Measurements from ENCODE around the gene DDC.
"Not testable (repeated sequence)": the region's sequence is repeated elsewhere in the genome, so short reads cannot be mapped to it uniquely, and the experiment has no call there.

The DDC gene

DNA sequence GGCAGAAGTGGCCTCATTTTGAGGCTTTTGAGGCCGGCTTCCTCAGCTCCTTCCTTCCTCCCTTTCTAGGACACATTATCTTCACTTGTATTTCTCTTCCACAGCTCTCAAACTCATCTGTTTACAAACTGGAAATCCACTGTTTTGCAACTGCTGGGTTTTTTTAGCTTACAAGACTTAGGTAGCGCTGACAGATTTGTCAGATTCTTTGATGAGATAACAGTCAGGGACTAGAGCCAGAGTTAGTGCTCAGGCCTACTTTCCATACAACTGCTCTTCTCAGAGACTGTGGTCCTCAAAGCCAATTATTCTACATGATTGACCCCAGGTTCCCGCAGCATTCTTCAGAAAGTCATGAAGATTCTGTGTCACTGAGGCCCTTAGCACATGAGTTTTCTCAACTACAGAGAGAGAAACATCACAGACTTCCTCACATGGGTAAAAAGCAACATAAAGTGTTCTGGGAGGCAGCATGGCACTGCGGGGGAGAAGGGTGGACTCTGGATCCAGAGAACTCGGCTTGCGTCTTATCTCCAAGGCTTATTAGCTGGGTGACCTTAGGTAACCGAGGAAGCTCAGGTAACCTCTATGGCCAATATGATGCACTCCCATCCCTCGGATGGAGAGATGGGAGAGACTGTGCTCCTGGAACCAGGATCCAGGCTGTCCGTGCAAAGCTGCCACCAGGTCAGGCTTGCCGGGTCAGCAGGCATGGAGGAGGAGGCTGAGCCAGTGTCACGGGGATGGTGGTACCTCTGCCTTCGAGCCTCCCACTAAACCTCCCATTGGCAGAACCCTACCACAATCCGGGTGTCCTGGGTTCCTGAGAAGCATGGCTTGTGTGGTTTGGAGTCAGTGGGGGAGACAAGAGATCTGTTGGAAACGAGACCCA is 10.5 kb downstream of the DDC start:
- DNase-seq (ENCODE audit: low spot score), result no peak

DNA sequence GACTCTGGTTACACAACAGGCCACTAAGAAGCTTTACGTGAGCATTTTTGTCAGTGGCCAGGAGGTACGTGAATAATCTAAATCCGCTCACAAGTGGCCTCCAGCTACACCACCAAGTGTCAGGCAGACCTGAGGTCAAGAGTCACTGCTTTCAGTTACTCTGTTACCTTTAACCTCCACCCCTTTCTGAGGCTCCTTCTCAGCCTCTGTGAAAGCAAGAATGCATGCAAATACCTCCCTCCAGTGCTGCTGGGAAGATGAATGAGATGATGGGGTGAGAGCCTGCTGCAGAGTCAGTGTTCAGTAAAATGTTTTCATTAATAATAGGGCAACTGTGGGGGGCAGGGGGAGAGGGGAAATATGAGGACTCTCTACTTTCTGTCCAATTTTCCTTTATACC is 11.2 kb downstream of the DDC start:
- DNase-seq (ENCODE audit: low spot score), result no peak

DNA sequence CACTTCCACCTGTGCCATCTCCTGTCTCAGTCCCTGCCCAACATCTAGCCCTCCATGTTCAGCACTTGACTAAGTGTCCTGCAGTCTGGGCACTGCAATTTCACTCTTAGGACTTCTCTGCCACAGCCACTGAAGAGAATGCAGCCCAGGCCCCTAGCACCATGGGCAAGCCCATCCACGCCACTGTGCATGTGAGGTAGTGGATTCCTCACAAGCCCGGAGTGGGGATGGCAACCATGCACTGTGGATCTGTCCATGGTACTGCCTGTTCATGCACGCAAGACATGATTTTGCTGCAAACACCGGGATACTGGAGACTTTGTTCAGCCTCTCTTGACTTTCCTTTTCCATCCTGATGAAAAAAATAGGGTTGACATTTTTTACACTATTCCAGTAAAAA is 12.3 kb downstream of the DDC start:
- no peak for DNase-seq (ENCODE audit: low spot score)

DNA sequence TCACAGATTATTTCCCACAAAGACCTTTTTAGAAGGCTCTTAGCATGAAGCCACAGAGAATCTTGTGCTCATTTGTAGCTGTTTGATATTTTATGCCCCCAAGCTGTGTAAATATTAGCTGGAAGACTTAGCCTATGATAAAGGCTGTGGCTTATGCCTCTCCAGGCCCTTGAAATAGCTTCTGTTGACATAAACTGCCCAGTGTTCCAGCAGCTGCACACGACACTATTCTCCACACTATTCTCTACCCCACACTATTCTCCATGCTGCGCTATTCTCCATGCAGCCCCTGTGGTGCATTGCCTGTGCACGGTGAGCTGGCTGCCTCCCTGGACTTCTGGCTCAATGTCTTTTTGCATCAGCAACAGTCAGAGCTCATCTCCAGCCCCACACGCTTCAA is 13.1 kb downstream of the DDC start:
- DNase-seq (ENCODE audit: low spot score), result no peak

DNA sequence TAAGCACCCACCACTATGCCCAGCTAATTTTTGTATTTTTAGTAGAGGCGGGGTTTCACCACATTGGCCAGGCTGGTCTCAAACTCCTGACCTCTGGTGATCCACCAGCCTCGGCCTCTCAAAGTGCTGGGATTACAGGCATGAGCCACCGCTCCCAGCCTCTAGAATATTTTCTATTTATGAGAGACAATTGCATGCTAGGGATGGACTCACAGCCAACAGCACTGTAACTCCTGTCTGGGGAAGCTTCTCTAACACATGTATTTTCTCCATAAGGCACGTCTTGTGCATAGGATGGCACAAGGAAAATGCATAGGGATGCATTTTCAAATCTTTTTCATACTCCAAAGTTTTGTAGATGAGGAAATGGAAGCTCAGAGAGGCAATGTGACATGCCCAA is 19.6 kb downstream of the DDC start:
- DNase-seq (ENCODE audit: low spot score), result not testable (repeated sequence)

DNA sequence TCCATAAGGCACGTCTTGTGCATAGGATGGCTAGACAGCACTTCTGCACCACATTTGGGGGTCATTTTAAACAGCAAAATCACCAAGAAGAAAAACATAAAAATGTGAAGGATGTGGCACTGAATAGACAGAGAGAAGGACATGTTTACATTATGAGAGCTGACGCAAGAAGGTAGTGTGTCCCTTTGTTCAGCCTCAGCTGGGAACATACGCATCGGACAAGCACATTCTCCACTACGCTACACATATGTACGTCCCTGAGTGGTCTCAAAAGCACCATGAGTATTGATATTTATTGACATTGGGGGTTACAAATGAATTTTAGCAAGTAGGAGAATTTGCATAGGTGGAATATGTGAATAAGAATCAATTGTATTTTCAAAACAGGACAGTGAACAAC is 20.2 kb downstream of the DDC start:
- DNase-seq (ENCODE audit: low spot score), result no peak

DNA sequence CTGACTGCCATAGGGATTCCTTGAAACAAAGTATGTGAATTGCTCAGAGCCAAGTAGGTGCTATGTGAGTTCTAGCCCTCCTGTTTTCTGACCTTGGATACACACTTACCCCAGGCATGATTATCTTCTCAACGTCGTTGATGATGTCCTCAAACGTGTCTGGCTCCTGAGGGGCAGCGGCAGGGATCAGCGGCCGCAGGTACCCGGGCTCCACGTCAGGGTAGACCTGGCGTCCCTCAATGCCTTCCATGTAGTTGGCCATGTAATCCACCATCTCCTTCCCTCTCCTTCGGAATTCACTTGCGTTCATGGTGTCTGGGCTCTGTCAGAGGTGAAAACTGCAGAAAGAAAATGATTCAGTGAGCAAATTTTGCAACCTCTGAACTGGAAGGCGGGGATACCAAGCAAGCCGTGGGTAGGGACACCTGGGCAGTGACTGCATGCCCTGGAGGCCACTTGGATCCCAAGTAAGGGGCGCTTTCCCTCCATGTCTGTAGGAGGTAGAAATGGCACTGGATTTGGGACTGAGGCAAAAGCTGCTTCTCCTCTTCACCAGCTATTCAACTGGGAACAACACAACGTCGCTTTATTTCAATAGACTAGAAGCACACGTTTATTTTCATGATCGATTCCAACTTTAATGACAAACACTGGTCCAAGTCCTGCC is 21.3 kb downstream of the DDC start:
- no peak for DNase-seq (ENCODE audit: low spot score)

DNA sequence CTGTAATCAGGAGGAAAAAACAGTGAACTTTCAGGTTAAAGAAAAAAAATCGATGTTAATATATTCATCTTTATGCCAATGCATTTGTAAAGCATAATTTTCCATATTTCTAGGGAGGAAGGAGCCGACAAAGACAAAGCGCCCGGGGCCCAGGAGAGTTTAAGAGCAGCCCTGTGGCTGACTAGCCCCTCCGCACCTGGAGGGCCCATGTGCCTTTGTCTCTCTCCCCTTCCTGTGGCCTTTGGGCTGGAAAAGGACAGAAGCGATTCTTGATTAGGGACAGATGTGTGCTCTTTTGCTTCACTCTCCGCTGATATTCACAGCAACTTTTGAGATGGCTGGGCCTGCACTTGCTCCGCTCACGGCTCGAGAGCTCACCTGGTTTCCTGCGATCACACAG is 23.1 kb downstream of the DDC start:
- no peak for DNase-seq (ENCODE audit: low spot score)

DNA sequence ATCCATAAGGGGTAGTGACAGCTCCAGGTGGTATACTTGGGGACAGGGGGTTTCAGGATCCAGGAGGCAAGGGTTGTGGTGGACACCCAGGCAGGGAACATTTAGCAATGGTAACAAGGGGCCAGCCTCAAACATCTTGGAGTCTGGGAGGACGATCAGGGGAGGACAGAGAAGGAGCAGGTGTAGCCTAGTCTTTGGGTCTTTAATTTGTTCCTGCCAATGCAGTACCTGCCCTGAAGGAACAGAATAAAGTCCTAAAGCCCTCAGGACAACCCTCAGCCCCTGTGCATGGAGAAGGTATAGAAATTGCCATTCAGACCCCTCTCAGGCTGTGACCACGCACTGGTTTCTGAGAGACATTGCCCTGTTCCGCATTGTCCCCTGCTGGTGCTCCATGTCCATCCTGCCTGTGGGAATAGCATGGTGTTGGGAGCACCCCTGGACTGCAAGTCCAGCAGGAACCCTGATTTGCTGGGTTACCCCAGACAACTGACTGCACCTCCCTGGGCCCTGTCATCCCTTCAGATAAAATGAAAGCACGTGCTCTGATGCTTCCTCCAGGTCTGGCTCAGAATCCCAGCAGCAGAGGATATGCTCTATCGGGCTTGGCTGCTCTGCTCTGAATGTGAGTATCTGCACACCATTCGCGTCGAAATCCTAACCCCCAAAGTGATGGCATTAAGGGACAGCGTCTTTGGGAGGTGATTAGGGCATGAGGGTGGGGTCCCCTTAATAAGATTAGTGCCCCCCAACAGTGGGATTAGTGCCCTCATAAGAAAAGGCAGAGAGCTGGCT is 24.2 kb downstream of the DDC start:
- no peak for DNase-seq (ENCODE audit: low spot score)

DNA sequence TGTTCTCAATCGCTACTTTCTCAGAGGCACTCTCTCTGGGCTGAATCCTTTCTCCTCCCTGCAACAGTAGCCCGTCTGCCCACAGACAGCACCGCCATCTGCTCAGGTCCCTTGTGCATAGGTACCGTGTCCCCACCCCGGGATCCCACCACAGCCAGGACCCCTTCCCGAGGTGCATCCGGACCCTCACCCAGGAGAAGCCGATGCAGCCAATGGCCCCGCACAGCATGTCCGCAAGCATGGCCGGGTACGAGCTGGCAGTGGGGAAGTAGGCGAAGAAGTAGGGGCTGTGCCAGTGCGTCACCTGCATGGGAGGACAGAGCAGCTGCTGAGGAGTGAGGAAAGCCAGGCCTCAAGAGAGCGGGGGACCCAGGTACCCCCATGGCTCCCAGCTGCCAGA is 25.5 kb downstream of the DDC start:
- no peak for DNase-seq (ENCODE audit: low spot score)

DNA sequence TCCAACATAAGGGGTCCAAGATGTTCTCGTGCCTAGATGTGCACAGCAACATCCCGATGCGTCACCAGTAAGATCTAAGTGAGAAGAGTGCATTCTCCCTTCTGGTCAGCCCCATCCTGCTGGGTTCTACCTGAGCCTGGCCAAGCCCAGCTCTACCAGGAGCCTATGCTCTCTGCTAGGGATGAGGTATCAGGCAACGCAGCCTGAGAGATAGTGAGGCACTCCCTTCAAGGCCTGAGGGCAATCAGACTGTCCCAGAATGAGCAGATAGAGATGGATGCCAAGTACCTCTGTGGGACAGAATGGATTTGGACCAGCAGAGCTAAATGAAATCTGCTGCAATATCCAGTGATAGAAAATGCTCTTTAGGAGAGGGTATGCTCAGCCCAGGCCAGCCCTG is 26.7 kb downstream of the DDC start:
- DNase-seq (ENCODE audit: low spot score), result no peak

DNA sequence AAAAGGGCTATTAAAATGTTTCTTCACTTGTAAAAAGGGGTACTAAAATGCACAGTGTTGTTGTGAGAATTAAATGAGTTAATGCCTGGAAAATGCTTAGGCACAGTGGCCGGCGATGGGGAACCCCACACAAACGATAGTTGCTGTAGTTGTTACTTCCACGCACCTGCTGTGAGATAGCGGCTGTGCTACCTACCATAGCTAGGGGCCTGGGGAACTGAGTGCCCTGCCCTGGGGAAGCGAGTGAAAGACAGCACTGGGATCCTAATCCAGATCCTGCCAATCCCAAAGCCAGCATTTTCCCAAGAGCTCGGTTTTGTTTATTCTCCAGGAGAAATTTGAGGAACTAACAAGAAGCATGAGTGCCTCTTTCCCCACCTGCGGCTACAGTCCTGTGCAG is 27.8 kb downstream of the DDC start:
- no peak for DNase-seq (ENCODE audit: low spot score)

DNA sequence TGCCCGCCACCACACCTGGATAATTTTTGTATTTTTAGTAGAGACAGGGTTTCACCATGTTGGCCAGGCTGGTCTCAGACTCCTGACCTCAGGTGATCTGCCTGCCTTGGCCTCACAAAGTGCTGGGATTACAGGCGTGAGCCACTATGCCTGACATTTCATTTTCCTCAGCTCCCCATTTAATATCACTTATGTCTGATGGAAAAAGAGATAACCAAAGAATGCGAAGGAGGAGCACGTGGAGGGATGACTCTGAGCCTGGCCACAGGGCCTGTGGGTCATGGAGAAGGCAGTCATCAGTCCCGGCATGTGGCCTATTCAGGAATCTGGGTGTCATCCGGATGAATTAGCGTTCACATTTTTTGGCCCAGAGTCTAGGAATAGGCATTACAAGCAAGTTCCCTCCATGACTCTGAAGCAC is 29.9 kb downstream of the DDC start:
- DNase-seq (ENCODE audit: low spot score), result not testable (repeated sequence)

DNA sequence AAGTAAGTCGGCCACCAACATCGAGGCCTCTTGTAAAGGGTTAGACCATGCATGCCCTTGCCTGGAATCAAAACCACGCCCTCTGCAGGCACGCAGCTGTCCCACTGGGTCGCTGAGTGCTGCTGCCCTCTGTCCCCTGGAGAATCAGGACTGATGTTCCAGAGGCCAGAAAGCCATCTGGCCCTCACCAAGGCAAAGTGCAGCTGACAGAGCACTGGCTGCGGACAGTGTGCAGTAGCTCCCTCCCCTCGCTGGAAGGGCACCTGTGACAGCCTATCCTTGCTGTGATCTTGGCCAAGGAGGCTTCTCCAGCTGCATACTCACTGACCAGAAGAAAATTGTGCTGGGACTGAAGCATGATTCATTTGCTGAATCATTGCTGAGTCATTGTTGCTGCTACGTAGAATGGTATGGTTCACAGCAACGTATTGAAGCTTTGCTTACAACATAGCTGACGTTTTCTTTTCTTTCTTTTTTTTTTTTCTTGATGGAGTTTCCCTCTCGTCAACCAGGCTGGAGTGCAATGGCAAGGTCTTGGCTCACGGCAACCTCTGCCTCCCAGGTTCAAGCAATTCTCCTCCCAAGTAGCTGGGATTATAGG is 30.4 kb downstream of the DDC start:
- peak; percentile 52 for DNase-seq (ENCODE audit: low spot score)

DNA sequence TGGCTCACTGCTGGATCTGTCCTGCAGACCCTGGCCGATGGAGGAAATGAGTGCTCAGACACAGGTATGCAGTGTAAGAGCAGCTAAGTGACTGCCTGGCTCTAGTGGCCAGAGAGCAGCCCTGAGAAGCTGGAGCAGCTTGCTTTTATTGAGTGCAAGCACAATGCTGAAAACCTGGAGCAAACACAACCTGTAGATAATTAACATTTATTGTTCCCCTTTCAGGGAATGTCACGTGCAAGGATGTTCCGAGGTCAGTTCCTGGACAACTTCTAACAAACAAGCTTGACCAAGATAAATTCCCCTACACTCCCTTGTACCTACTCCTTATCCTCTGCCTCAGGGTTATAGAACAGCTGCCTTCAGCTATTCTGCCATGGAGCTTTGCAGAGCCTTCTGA is 31.3 kb downstream of the DDC start:
- no peak for DNase-seq (ENCODE audit: low spot score)

DNA sequence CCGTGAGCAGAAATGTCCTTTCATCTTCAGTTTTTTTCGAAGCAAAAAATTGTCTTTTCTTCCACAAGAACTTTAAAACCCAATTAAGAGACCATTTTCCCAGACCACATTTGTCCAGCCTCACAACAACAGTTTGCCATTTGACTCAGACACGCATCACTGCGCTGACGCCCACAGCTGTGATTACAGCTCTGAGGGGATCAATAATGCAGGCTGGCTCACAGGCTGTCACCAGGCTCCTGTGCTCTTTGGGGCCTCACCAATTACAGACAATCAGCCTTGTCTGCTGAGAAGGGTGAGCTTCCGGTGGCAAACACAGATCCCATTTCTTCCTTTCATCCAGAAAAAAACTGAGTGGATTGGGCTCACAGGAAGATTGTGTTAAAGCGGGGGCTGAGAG is 33.3 kb downstream of the DDC start:
- DNase-seq (ENCODE audit: low spot score), result no peak

DNA sequence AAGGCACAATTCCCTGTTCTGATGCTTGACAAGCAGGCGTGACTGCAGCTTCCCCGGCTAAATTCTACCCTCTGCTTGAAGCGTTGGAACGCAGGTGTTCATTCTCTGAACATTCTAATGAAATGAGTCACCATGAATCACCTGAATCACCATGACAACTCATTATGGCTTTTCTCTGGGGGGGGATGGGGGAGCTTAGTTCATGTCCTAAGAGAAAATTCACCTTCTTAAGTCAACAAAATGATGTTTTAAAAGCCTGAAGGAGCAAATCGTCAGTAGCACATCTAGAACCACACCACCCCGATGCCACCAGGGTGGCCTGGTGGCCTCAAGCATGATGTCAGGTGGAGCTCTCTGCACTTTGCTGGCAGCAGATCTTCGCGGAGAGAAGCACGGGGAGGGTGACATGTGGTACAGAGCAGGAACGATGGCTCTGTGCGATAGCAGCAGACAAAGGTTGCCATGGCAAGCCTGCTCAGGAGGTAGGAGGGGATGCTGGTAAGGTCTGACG is 33.7 kb downstream of the DDC start:
- no peak for DNase-seq (ENCODE audit: low spot score)

DNA sequence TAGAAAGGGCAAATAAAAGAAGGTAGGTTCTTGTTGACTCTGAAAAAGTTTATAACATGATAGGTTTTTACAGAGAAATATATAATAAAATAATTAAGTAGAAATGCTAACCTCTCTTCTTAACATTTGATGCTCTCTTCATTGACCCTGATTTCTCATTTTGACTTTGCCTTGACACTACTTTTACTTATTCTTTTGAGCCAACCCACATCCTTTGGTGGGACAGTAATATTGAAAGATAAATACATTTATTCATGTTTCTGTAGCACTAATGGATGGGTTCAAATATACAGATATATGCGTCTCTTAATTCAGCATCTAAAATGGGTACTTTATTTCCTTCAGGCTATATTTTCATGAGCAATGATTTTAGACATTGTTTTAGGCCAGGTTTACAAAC is 34.4 kb downstream of the DDC start:
- no peak for DNase-seq (ENCODE audit: low spot score)

DNA sequence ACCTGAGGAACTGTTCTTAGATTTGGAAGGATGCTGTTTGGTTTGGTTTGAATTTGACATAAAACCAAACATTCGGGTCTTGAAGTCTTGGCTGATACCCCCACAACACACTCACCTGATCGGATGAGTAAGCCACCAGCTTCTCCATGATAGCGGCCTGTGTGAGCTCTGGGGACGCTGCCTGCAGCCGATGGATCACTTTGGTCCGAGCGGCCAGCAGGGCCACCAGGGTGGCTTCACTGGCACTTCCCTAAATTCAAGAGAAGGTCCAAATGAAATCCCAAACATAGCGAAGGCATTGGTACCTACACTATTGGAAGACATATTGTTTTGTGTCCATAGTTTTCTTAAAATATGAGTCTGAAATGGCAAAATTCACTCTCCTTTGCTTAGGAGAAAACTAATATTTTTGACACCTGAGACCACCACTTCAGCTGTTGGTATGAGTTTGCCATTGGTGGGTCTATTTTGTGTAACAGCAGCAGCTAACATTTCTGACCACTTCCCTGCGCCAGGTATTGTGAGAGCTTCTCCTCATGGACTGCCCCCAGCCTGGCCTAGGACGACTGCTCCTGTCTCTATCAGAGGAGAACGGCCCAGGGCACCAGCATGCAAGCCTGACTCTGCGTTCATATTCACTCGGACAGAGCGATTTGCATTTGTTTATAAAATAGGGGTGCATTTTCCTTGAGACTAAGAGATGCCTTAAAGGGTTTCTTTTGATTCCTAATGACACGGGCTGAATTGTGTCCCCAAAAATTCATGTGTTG is 35.9 kb downstream of the DDC start:
- DNase-seq (ENCODE audit: low spot score), result no peak

DNA sequence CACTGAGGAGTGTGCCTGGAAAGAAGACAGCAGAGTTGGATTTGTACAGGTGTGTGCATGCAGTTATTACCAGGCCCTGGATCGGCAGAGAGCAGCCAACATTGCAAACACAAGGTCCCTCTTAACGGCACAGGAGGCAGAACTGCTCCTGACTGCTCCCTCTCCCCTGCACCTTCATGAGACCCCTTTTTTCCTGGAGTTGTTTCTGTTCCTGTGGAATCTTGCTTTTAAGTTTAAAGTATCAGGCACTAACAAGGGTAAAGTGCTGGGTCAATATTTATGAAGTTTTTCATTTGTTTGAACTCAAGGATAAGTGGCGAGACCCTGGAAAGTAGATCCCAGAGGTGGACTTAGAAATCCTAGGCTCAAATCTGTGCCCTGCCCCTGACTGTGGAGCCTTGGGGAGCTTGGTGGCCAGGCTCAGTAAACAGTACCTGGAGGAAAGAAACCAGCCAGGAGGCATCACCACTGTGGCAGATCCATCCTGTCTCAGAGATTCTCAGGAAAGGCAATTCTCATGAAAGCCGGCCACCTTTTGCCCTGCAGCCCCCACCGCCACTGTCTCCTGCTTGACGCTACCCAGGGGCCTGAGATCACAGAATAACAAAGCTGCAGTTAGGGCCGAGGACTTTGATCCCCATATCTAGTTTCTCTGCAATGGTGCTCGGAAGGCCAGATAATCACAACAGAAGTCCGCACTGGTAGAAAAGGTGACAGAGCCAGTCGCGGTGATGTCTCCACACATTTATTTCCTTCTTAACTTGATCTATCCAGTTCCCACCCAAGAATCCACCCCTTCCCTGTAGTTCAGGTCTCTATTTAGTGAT is 36.7 kb downstream of the DDC start:
- peak; percentile 42 for DNase-seq (ENCODE audit: low spot score)

DNA sequence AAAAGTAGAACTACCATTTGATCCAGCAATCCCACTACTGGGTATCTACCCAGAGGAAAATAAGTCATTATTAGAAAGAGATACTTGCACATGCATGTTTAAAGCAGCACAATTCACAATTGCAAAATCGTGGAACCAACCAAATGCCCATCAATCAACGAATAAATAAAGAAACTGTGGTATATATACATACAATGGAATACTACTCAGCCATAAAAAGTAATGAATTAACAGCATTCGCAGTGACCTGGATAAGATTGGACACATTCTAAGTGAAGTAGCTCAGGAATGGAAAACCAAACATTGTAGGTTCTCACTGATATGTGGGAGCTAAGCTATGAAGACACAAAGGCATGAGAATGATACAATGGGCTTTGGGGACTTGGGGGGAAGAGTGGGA is 45.9 kb downstream of the DDC start:
- DNase-seq (ENCODE audit: low spot score), result not testable (repeated sequence)
